MM.1S (cell line): Measurements from ENCODE around the gene NSA2.
"Not testable (repeated sequence)": the region's sequence is repeated elsewhere in the genome, so short reads cannot be mapped to it uniquely, and the experiment has no call there.

Experiments
- DNase-seq: peaks from one replicate; pipeline ENCODE4 v3.0.0-alpha.2; 2015
- H2AFZ ChIP-seq: fragments of 300-600 bp; sonication (generic); 2 replicates; pipeline ENCODE4 v1.6.0; 2016; ENCODE audit warnings: antibody characterized with exemption, low read length
- H3F3A ChIP-seq: fragments of 300-600 bp; sonication (generic); 2 replicates; pipeline ENCODE4 v1.6.1; 2016; ENCODE audit warnings: mild to moderate bottlenecking, antibody characterized with exemption, low read length, moderate library complexity, mixed read lengths; ENCODE audit not compliant: insufficient read depth
- H3K27ac ChIP-seq: fragments of 300-600 bp; sonication (generic); 2 replicates; pipeline ENCODE4 v1.5.1; 2016; ENCODE audit warnings: mild to moderate bottlenecking, low read length
- H3K27me3 ChIP-seq: fragments of 300-600 bp; sonication (generic); replicated peaks from 2 replicates; pipeline ENCODE4 v1.6.0; 2016; ENCODE audit warnings: low read length; ENCODE audit not compliant: insufficient read depth
- H3K36me3 ChIP-seq: fragments of 300-600 bp; sonication (generic); replicated peaks from 2 replicates; pipeline ENCODE4 v1.6.1; 2016; ENCODE audit warnings: mild to moderate bottlenecking, low read length, mixed read lengths; ENCODE audit not compliant: insufficient read depth
- H3K4me1 ChIP-seq: fragments of 300-600 bp; sonication (generic); 2 replicates; pipeline ENCODE4 v1.6.1; 2016; ENCODE audit warnings: low read length, mixed read lengths
- H3K4me2 ChIP-seq: fragments of 300-600 bp; sonication (generic); 2 replicates; pipeline ENCODE4 v1.6.0; 2016; ENCODE audit warnings: low read depth, low read length
- H3K4me3 ChIP-seq: fragments of 300-600 bp; sonication (generic); 2 replicates; pipeline ENCODE4 v1.5.1; 2016; ENCODE audit warnings: low read length, mixed read lengths
- H3K79me2 ChIP-seq: fragments of 300-600 bp; sonication (generic); 2 replicates; pipeline ENCODE4 v1.6.1; 2016; ENCODE audit warnings: mixed run types, low read length, mixed read lengths
- H3K9ac ChIP-seq: fragments of 300-600 bp; sonication (generic); 2 replicates; pipeline ENCODE4 v1.6.1; 2016; ENCODE audit warnings: low read length, mixed read lengths
- H3K9me2 ChIP-seq: fragments of 300-600 bp; sonication (generic); replicated peaks from 2 replicates; pipeline ENCODE4 v1.6.1; 2016; ENCODE audit warnings: mild to moderate bottlenecking, low read length, mixed read lengths; ENCODE audit not compliant: insufficient read depth
- H3K9me3 ChIP-seq: fragments of 300-600 bp; sonication (generic); replicated peaks from 2 replicates; pipeline ENCODE4 v1.6.1; 2016; ENCODE audit warnings: mild to moderate bottlenecking, low read length, mixed read lengths; ENCODE audit not compliant: insufficient read depth
- H4K20me1 ChIP-seq: fragments of 300-600 bp; sonication (generic); 2 replicates; pipeline ENCODE4 v1.6.1; 2016; ENCODE audit warnings: mild to moderate bottlenecking, low read length, moderate library complexity, mixed read lengths; ENCODE audit not compliant: insufficient read depth
- EZH2 ChIP-seq: fragments of 300-600 bp; sonication (generic); optimal IDR thresholded peaks from 2 replicates; pipeline ENCODE3; 2017; ENCODE audit warnings: low read depth, mild to moderate bottlenecking, antibody characterized with exemption, low read length, mixed read lengths
- EZH2phosphoT487 ChIP-seq: fragments of 300-600 bp; sonication (generic); IDR thresholded peaks from 2 replicates; pipeline ENCODE4 v1.6.1; 2018; ENCODE audit warnings: antibody characterized with exemption, low read length
- TF ChIP-seq, protein P1 (sequence below): fragments of 300-600 bp; sonication (generic); IDR thresholded peaks from 2 replicates; pipeline ENCODE4 v1.5.1; 2016; ENCODE audit warnings: antibody characterized with exemption, low read length, mixed read lengths

The NSA2 gene

DNA sequence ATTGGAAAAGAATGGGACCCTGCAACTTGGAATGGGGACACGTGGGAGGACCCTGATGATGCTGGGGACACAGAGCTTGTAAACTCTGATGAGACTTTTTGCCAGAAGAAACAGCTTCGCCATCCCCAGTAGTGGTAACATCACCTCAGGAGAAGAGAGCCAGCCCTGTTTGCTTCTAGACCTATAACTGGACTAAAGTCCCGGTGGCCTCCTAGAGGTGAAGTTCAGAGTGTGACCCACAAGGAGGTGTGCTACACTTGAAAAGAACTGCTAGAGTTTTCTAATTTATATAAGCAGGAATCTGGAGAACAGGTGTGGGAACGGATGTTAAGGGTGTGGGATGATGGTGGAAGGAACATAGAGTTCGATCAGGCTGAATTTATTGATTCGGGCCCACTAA lies 19.8 kb downstream of the NSA2 start:
- Histone ChIP-seq H3K9me3 (no peaks in the 10 kb centered on the region), H3K27ac (no peak overlapping the region), H3K9ac (no peak overlapping the region), H3K36me3 (no peaks in the 10 kb centered on the region), H3K4me1 (no peaks in the 10 kb centered on the region), H3F3A (no peaks in the 10 kb centered on the region), H3K4me2 (no peak overlapping the region), H3K79me2 (no peaks in the 10 kb centered on the region), H3K9me2 (no peaks in the 10 kb centered on the region), H3K4me3 (no peak overlapping the region), H3K27me3 (no peaks in the 10 kb centered on the region), H2AFZ (no peak overlapping the region), H4K20me1 (no peaks in the 10 kb centered on the region)
- TF ChIP-seq EZH2phosphoT487 (no peak), EZH2 (no peak)
- TF ChIP-seq, protein P1, sequence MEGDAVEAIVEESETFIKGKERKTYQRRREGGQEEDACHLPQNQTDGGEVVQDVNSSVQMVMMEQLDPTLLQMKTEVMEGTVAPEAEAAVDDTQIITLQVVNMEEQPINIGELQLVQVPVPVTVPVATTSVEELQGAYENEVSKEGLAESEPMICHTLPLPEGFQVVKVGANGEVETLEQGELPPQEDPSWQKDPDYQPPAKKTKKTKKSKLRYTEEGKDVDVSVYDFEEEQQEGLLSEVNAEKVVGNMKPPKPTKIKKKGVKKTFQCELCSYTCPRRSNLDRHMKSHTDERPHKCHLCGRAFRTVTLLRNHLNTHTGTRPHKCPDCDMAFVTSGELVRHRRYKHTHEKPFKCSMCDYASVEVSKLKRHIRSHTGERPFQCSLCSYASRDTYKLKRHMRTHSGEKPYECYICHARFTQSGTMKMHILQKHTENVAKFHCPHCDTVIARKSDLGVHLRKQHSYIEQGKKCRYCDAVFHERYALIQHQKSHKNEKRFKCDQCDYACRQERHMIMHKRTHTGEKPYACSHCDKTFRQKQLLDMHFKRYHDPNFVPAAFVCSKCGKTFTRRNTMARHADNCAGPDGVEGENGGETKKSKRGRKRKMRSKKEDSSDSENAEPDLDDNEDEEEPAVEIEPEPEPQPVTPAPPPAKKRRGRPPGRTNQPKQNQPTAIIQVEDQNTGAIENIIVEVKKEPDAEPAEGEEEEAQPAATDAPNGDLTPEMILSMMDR = no peak
- no peak for DNase-seq

DNA sequence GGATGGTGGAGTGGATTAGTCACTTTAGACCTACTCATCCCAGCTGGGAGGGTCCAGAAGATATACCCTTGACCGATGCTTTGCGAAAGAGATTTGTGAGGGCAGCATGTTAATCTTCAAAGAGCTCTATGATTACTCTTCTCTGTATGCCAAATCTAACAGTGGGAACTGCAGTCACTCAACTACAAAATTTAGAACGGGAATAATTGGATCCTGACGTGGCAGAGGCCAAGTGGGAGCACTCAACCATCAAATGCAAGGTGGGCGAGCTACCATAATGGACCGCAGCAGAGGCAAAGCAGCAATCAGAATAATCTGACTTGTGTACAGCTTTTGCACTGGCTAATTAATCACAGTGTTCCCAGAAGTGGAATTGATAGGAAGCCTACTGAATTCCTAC lies 20.4 kb downstream of the NSA2 start:
- no peaks in the 10 kb centered on the region for H3K79me2 ChIP-seq
- no peak overlapping the region for H3K27ac ChIP-seq
- TF ChIP-seq, protein P1 = no peak
- TF ChIP-seq EZH2 (no peak), EZH2phosphoT487 (no peak)
- DNase-seq = no peak
- no peak overlapping the region for H3K4me2 ChIP-seq
- no peak overlapping the region for H3K4me3 ChIP-seq
- no peaks in the 10 kb centered on the region for H3F3A ChIP-seq
- no peak overlapping the region for H2AFZ ChIP-seq
- no peaks in the 10 kb centered on the region for H3K4me1 ChIP-seq
- no peaks in the 10 kb centered on the region for H3K36me3 ChIP-seq
- no peaks in the 10 kb centered on the region for H3K9me2 ChIP-seq
- H3K27me3 ChIP-seq = no peaks in the 10 kb centered on the region
- no peaks in the 10 kb centered on the region for H3K9me3 ChIP-seq
- no peaks in the 10 kb centered on the region for H4K20me1 ChIP-seq
- H3K9ac ChIP-seq = no peak overlapping the region

DNA sequence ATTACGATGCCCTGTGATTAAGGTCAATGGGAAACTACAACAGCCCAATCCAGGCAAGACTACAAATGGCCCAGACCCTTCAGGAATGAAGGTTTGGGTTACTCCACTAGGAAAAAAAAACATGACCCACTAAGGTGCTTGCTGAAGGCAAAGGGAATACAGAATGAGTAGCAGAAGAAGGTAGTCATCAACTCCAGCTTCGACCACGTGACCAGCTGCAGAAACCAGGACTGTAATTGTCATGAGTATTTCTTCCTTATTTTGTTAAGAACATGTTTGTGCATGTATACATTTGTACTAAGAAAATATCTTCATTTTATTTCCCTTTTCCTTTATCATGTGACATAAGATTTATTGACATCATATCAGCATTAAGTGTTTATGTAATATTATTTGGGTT lies 24.6 kb downstream of the NSA2 start:
- H3K9ac ChIP-seq, H3K27me3 ChIP-seq, H3K79me2 ChIP-seq, H3K4me3 ChIP-seq, H3K36me3 ChIP-seq, H3K4me2 ChIP-seq, H3K9me2 ChIP-seq, H3K27ac ChIP-seq, H2AFZ ChIP-seq, H4K20me1 ChIP-seq, H3F3A ChIP-seq, DNase-seq, H3K9me3 ChIP-seq, H3K4me1 ChIP-seq: not testable (repeated sequence)

DNA sequence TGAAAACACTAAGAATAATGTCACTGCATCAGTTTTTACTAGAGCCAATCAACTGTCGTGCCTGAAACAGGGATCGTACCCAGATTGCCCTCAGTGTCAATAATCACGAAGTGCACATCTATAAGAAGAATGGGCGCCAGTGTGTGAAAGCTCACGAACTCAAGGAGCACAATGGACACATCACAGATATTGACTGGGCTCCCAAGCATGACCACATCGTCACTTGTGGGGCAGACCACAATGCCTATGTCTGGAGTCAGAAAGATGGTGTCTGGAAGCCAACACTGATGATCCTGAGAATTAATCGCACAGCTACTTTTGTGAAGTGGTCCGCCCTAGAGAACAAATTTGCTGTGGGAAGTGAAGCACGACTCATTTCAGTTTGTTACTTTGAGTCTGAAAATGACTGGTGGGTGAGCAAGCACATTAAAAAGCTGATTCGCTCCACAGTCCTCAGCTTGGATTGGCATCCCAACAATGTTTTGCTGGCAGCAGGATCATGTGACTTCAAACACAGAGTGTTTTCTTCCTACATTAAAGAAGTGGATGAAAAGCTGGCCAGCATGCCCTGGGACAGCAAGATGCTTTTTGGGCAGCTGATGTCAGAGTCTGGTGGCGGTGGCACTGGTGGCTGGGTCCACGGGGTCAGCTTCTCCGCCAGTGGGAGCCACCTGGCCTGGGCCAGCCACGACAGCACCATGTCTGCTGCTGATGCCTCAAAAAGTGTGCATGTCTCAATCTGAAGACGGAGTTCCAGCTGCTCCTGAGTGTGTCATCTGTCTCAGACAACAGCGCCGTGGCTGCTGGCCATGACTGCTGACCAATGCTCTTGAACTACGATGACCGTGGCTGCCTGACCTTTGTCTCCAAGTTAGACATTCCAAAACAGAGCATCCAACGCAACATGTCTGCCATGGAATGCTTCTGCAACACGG lies 32.2 kb downstream of the NSA2 start:
- H3K9me3 ChIP-seq = no peaks in the 10 kb centered on the region
- no peaks in the 10 kb centered on the region for H3K36me3 ChIP-seq
- no peak overlapping the region for H3K4me2 ChIP-seq
- no peak overlapping the region for H2AFZ ChIP-seq
- H3K9ac ChIP-seq = no peak overlapping the region
- no peaks in the 10 kb centered on the region for H3K4me1 ChIP-seq
- no peaks in the 10 kb centered on the region for H3K79me2 ChIP-seq
- no peaks in the 10 kb centered on the region for H3F3A ChIP-seq
- DNase-seq = no peak
- H3K27ac ChIP-seq = no peak overlapping the region
- TF ChIP-seq EZH2 (no peak), EZH2phosphoT487 (no peak)
- no peaks in the 10 kb centered on the region for H4K20me1 ChIP-seq
- H3K9me2 ChIP-seq = no peaks in the 10 kb centered on the region
- no peak overlapping the region for H3K4me3 ChIP-seq
- H3K27me3 ChIP-seq = no peaks in the 10 kb centered on the region
